HG03571 (cell line): ENCODE data around the gene SMYD3.
"Not testable (repeated sequence)": the region's sequence is repeated elsewhere in the genome, so short reads cannot be mapped to it uniquely, and the experiment has no call there.

Source experiments
- ATAC-seq: cut with Tn5 transposase; IDR thresholded peaks from one replicate; pipeline ENCODE4 v1.9.1; 2021; ENCODE audit not compliant: unreplicated experiment

The SMYD3 gene

DNA sequence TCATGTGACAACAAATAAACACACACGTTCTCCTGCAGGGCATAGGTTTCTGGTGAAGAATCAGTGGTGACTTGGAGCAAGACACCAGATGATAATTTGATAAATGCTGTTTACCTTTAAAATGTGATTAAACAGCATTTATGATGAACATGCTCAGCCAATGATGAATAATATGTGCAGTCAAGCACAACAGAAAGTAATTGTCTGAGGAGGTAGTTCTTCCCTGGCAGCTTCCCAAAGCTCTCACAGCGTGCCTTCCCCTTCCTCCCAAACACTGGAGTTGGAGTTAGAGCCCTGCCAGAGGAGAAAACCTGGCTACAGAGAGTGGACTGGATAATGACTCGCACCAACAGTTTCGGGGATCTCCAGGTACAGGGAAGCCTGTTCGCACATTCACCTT lies 463.5 kb downstream of the SMYD3 start:
- no peak for ATAC-seq

DNA sequence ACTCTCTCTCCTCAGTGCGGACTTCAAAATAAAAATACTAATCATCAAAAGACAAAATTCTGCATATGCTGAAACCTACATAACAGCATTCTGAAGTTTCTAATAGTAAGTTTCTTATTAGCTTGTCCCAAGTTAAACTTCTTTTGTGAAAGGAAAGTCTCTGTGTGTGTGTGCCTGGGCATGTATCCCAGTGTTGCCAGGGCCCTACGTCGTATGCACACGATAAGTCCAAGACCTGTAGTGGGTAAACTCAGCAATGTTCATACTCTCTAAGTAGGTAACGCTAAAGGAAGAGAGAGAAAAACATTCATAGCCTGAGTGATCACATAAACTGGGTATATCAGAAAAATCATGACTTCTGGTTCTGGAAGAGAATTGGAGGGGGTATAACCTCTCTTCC lies 465.7 kb downstream of the SMYD3 start:
- ATAC-seq: no peak

DNA sequence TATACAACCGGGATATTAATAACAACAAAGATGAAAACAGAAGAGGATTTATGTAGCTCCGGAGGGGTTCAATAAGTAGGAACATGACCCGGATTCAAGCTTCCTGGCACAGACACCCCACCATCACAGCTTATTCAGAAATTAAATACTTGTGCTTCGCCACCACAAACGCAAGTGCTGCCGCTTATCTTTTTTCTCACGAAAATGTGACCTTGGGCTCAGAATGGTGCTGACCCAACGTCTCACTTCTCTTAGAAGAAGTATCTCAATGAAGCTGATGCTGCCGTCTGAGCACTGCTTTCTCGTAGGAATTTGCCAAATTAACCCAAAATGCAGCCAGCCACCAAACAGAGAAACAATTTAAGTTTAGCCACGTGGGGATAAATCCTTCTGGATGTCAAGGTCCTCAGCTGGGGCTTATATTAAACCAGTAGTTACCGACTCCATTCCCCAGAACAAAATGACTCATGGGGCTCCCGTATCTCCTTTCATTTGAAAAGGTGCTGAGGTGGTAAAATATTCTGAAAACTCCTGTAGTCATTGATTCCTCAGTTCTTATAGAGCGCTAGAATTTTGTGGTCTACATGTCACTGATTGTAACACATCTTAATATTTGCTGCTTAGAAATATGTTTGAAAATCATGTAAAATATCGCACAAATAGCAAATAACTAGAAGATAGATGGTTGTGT lies 466.7 kb downstream of the SMYD3 start:
- no peak for ATAC-seq

DNA sequence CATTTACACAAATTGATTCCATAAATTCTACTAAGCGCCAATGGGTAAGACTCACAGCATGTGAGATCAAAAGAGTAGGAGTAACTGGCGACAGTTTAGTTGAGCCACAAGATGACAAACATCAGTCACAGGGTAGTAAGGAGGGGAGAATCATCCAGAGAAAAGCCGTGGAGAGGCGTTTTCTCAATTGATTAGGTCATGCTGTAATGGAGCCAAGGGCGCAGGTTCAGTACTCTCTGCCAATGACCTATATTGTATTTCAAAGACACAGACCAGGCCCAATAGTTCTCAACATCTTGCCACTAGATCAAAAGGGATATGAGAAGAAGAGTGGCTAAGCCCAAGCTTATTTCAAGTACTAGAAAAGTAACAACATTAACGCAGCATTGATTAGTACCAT lies 467.5 kb downstream of the SMYD3 start:
- no peak for ATAC-seq

DNA sequence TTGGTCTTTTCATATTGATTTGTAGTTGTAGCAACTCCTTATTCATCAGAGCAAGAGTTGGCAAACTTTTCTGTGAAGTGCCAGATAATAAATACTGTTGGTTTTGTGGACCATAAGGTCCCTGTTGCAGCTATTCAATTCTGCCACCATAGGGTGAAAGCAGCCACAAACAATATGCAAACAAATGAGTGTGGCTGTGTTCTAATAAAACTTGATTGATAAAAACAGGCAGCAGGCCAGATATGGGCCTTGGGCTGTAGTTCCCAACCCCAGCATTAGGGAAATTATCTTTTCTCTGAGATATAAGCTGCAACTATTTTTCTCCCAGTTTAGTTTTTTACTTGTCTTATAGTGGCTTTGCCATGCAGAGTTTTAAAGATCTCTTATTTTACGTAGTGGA lies 469.2 kb downstream of the SMYD3 start:
- ATAC-seq: no peak

DNA sequence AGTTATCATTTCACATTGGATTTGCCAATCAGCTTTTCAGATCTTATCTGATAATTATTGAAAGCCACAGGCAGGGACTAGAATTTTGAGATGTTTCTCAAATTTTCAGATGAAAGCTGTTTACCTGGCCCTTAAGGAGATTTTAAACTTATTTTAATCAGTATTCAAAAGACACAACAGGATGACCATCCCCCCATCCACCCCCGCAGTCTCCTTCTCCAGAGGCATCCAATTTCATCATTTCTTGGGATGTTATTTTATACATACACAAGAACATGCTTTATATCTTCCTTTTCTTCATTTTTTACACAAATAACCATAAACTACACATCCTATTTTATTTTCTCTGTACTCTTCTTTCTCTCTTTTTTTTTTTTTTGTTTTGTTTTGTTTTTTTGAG lies 470.9 kb downstream of the SMYD3 start:
- no peak for ATAC-seq

DNA sequence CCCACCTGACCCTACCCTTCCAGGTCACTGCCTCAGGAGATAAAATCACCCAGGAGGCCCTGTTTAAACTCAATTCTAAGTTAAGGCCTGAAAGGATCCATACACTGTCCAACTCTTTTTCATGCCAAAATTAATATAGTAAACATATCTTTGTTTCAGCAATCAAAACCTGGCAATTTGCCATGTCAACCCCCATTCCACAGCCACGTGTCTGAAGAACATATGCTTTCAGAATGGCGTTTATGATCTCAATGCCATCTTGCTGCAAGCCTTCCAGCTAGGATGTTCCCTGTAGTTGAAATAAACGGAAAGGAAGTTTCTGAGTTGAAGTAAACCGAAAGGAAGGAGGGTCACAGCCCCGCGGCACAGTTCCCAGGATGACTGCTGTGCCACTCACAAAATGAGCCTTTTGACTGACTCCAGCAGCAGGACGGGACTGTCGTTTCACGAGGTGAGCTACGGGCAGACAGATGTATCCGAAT lies 472.0 kb downstream of the SMYD3 start:
- ATAC-seq: no peak

DNA sequence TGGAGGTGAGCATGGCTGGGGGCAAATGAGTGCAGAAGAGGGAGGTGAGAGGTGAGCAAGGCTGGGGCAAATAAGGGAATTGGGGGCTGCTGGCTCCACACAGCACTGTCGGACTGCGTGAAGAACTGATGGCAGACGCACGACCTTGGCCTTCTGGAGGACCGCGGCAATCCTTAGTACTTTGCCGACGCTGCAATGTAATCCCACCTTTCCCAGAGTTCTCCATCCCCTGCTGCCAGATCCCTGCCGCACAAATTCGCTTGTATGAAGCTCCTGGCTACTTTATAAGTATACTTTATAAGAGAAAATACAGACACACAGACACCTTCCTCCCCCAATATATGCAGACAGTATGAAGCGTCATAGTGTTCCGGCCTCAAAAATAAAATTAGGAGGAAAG lies 472.4 kb downstream of the SMYD3 start:
- ATAC-seq: no peak

DNA sequence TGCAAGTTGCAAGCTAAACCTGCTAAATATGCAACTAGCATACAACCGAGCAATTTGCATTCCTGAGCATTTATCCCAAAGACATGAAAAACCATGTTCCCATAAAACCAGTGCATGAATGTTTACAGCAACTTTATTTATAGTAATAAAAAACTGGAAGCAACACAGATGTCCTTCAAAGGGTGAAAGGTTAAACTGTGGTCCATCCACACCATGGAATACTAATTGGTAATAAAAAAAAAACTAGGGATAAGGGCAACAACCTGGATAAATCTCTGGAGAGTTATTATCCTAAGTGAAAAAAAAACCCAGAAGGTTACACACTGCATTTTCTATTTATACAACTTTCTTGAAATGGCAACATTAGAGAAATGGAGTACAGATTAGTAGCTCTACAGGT lies 474.1 kb downstream of the SMYD3 start:
- ATAC-seq: no peak

DNA sequence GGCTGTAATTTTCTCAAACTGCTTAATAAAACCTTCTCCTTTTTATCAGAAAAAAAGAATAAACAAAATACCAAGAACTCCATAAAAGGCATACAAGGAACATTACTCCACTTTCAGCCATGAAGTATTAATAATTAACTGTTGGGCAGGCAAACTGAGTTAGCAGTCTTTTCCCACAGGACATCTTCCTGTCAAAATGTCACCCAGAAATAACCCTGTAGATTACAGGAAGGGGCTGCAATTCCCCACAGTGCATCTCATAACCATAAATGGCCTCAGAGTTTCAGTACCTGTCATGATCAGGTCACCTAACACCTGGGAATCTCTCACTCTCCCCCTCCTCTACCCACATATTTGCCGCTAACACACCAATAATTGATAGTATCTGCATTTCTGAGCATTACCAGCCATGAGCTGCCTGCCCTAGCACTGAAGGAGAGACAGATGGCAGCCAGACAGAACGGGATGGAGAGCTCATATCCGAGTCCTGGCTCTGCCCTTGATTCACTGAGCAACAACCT lies 475.0 kb downstream of the SMYD3 start:
- ATAC-seq: no peak

DNA sequence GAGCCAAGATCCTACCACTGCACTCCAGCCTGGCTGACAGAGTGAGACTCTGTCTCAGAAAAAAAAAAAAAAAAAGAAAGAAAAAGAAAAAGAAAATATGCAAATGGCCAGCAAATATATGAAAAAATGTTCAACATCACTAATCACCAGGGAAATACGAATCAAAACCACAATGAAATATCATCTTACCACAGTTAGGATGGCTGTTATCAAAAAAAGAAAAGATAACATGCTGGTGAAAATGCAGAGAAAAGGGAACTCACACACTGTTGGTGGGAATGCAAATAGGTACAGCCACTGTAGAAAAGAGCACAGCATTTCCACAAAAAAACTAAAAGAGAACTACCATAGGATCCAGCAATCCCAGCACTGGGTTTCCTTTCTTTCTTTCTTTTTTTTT lies 477.5 kb downstream of the SMYD3 start:
- ATAC-seq: no peak

DNA sequence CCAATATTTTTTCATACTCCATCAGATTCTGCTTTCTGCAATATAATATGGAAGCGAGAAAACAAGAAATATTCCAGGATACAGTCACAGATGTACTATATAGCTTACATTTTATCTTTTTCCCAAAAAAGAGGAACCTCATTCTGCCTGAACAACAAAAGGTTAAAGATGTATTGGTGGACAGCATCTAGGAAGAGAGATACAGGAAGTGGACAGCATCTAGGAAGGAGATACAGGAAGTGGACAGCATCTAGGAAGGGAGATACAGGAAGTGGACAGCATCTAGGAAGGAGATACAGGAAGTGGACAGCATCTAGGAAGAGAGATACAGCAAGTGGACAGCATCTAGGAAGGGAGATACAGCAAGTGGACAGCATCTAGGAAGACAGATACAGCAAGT lies 483.0 kb downstream of the SMYD3 start:
- not testable (repeated sequence) for ATAC-seq

DNA sequence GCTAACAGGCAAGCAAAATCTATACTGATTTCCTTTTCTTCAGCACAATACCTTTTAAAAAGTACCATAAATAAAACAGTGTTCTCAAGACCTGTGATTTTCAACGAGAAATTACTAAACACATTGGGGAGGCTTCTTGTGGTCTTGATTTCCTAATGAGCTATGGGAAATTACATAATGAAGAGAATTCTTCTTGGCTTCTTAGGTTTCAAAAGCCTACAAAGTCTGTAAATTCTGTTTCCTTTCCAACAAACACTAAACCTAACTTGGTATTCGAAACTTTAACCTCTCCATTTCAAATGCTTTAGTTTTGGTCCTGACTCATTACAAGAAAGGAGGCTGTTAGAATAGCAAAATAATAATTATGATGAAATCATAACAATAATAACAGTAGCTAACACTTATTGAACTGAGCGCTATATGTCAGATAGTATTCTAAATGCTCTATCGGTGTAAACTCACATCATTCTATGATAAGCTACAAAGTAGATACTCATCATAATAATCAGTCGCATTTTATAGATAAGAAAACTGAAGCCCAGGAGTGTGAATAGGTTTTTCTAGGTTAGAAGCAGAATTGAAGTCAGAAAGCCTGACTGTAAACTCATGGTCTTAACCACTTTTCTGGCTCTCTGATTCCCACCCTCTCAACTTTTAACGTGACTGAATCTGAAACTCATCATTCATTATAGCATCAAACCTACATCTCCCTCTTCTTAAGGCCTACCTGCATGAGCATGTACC lies 486.7 kb downstream of the SMYD3 start:
- no peak for ATAC-seq

DNA sequence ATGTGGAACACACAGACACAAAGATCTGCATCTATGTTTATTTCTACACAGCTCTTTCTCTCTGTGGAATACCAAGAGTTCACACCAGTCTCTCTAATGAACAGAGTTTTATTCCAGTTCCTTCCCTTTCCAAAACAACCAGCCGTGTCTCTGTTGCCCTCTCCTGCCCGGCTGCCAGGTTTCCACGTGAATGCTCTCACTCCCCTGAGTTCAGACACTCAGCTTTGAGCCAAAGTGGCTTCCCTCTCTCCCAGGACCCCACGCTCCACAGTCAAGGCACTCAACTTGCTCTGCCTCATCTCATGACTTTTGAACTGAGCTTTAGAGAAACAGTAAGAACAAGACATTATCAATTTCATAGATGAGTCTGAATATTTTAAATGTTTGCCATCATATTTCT lies 488.9 kb downstream of the SMYD3 start:
- no peak for ATAC-seq

DNA sequence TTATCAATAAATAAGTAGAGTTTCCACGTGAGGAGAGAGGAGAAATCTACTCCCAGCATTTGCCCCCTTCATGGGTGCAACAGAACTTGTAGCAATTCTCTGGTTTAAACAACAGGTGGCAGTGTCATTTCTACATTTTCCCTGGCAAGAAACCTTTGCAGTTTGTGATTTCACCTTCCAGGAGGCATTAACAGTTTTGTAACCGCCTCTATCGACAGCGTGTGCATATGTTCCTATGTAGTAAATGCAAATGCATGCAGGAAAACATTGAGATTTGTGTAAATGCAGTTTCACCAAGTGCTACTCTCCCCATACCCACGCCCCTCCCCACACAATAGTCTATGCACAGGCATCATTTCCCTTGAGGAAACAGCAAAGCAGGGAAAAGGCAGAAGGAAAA lies 494.7 kb downstream of the SMYD3 start:
- no peak for ATAC-seq

DNA sequence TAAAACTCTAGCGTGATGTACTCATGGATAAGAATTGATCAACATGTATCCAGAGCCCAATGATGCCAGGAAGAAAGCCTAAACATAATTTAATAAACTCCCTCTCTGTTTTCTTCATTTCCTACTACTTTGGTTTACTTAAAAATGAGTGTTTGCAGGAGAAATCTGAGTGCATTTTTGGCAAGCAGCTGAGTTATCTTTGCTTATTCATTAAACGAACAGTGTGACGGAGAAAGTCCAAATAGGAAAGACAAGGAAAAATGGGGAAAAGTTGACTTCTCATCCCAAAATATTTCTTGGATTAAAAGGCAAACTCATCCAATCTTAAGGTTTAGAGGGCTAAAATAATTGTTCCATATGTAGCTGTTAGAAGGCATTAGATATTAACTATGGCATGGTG lies 496.7 kb downstream of the SMYD3 start:
- no peak for ATAC-seq

DNA sequence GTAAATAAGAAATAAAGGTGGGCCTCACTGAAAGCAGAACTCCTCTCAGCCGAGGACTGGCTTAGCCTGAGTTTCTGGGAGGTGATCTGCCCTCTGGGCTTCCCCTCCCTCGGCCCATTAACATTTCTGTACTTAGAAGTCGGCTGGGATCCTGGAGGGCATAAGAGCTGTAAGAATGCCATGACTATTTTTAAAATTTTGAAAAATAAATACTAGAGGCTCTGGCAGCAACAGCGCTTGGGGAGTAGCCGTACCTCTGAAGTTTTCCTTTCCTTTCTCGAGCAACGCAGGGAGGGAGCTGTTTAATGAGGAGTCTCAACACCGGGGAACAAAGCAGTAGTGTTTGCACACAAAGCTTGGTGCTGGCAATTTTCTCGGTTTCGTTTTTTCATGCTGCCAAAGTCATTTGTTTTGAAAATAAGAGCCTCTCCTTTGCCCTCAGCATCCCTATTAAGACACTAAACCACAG lies 498.7 kb downstream of the SMYD3 start:
- ATAC-seq: no peak

DNA sequence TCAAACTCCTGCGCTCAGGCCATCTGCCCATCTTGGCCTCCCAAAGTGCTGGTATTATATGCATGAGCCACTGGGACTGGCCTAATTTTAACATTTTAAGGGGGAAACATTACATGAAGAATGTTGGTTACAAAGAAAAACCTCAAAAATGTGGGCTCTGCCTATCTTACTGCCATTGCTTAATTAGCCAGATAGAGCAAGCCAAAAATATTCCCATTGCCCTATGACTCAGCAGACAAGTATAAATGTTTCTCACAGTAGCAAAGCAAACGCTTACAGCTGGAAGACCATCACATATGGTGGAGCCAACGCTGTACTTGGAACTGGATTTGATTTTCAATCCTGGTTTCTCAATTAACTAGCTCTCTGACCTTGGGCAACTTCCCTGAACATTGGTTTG lies 502.0 kb downstream of the SMYD3 start:
- no peak for ATAC-seq

DNA sequence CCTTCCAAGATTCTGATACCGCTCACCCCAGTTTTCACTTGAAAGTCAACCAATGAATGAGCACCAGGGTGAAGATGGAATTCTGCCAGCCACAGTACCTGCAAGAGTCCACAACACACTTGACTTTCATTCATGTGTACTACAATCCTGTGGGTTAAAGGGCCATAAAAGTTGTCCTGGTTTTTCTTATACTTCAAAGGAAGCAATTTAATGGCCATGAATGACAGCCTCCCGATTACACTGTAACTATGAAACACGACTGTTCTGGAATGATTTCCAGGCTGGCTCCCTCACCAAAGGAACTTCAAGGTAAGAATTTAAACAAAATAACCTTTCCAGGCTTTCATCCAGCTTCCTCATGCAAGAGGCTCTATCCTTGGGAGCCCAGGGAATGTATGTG lies 502.8 kb downstream of the SMYD3 start:
- ATAC-seq: no peak

DNA sequence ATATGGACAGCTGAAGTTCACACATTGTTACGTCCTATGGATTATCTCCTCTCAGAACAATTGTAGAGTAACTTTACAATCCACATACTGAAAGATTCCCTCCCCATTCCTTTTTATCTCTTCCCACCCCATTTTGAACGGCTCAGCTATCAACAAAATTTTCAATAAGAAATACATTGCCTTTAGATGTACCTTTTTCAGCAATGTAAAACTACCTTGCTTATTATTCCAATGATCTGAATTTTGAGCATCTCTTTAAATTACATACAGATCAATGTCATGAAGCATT lies 503.7 kb downstream of the SMYD3 start:
- no peak for ATAC-seq

DNA sequence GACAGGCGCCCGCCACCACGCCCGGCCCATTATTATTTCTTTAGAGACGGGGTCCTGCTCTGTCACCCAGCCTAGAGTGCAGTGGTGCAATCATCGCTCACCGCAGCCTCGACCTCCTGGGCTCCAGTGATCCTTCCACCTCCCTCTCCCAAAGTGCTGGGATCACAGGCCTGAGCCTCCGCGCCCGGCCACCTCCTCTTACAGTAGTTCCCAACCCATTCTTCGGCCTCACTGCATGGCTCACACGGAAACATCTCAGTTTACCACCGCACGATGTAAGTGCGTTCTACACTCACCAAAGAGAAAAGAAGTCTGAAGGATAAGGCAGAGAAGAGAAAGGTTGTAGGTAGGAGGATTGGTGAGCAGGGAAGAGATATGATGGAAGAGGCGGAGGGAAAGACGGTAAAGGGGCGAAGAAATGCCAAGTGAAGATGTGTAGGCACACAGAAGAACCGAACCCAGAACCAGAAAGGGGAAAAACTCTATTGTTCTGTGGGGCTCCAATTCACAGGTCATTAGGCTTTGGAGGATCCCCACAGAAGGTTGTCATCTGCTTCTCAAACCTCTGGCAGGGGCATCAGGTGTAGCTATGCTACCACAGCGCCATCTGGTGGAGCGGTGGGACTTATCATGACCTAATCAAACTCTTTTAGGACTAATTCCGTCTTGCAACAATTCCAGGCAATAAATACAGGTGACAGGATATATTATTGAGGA lies 504.2 kb downstream of the SMYD3 start:
- no peak for ATAC-seq

DNA sequence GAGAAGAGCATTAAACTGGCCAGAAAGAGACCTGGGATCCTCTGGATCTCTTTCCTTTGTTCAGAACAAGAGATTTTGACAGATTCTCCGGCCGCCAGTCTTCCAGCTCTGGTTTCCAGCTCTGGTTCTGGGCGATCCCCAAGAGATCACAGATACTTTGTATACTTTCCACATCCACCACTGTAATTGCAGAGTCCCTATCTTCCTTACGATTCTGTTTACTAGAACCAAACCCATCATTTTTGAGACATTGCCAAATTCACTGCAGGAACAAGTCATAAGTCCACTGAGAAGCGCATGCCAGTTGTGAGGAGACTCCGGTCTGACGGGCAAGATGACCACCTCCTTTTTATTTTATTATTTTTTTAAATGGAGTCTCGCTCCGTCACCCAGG lies 505.2 kb downstream of the SMYD3 start:
- no peak for ATAC-seq
